GM23338 (cell line): ENCODE measurements around the gene EYA2. TPM values are rescaled to one million over a fixed set of nuclear protein-coding genes. Genes with fewer than 3 reads are reported as not detected.

Source experiments
- ATAC-seq: fragments of 200-7000 bp; cut with Tn5 transposase; 3 replicates; pipeline ENCODE4 v1.9.1; 2020
- DNase-seq: peaks from one replicate; pipeline ENCODE4 v3.0.0-alpha.2; 2015; ENCODE audit warnings: low spot score
- H2AFZ ChIP-seq: fragments of 200-600 bp; sonication (generic); 2 replicates; pipeline ENCODE4 v1.8.0; 2016; ENCODE audit warnings: antibody characterized with exemption, mild to moderate bottlenecking, moderate library complexity
- H3F3A ChIP-seq: fragments of 200-600 bp; sonication (generic); replicated peaks from 2 replicates; pipeline ENCODE4 v1.8.0; 2017; ENCODE audit warnings: antibody characterized with exemption, mixed run types, low read depth
- H3K27ac ChIP-seq: fragments of 200-600 bp; sonication (generic); 2 replicates; pipeline ENCODE4 v1.6.1; 2016; ENCODE audit warnings: low read depth
- H3K27me3 ChIP-seq: fragments of 200-600 bp; sonication (generic); 2 replicates; pipeline ENCODE4 v1.8.0; 2016; ENCODE audit warnings: mild to moderate bottlenecking, mixed run types, moderate library complexity; ENCODE audit not compliant: insufficient read depth
- H3K36me3 ChIP-seq: fragments of 200-600 bp; sonication (generic); 2 replicates; pipeline ENCODE4 v1.8.0; 2016; ENCODE audit warnings: mild to moderate bottlenecking; ENCODE audit not compliant: insufficient read depth
- H3K4me1 ChIP-seq: fragments of 200-600 bp; sonication (generic); 2 replicates; pipeline ENCODE4 v1.8.0; 2016; ENCODE audit warnings: mild to moderate bottlenecking, moderate library complexity; ENCODE audit not compliant: insufficient read depth
- H3K4me2 ChIP-seq: fragments of 200-600 bp; sonication (generic); 2 replicates; pipeline ENCODE4 v1.7.1; 2017; ENCODE audit warnings: mixed run types
- H3K4me3 ChIP-seq: fragments of 200-600 bp; sonication (generic); 2 replicates; pipeline ENCODE4 v1.6.1; 2016; ENCODE audit warnings: mixed run types
- H3K79me2 ChIP-seq: fragments of 200-600 bp; sonication (generic); replicated peaks from 2 replicates; pipeline ENCODE4 v1.8.0; 2017; ENCODE audit warnings: mild to moderate bottlenecking; ENCODE audit not compliant: insufficient read depth
- H3K9me2 ChIP-seq: fragments of 200-600 bp; sonication (generic); 2 replicates; pipeline ENCODE4 v1.8.0; 2017; ENCODE audit not compliant: insufficient read depth
- H4K20me1 ChIP-seq: fragments of 200-600 bp; sonication (generic); replicated peaks from 2 replicates; pipeline ENCODE4 v1.8.0; 2017; ENCODE audit warnings: mild to moderate bottlenecking; ENCODE audit not compliant: insufficient read depth
- H3K27ac Mint-ChIP-seq: 2 replicates; pipeline ENCODE4 v1.8.0; 2020; ENCODE audit warnings: inconsistent platforms, mild to moderate bottlenecking, moderate library complexity, mixed read lengths
- H3K27me3 Mint-ChIP-seq: 3 replicates; pipeline ENCODE4 v1.8.0; 2022; ENCODE audit warnings: low read depth, mild to moderate bottlenecking, moderate library complexity, mixed read lengths, inconsistent platforms; ENCODE audit not compliant: insufficient read depth, poor library complexity
- H3K36me3 Mint-ChIP-seq: 3 replicates; pipeline ENCODE4 v1.8.0; 2021; ENCODE audit warnings: low read depth, mild to moderate bottlenecking, inconsistent platforms, moderate library complexity, mixed read lengths
- H3K4me1 Mint-ChIP-seq: 3 replicates; pipeline ENCODE4 v1.8.0; 2020; ENCODE audit warnings: mild to moderate bottlenecking, inconsistent platforms, mixed read lengths
- H3K4me3 Mint-ChIP-seq: 3 replicates; pipeline ENCODE4 v1.8.0; 2021; ENCODE audit warnings: moderate library complexity, mild to moderate bottlenecking, inconsistent platforms, mixed read lengths
- H3K9me3 Mint-ChIP-seq: 3 replicates; pipeline ENCODE4 v1.8.0; 2020; ENCODE audit warnings: moderate library complexity, mild to moderate bottlenecking, inconsistent platforms, mixed read lengths
- CREB1 ChIP-seq: fragments of 250-450 bp; sonication (Bioruptor Pico); IDR thresholded peaks from 2 replicates; pipeline ENCODE4 v1.5.0; 2020; ENCODE audit warnings: low read depth, mild to moderate bottlenecking, moderate library complexity
- CTCF ChIP-seq, 2 experiments: fragments of 200-600 bp in 1 of 2; sonication (generic) in 1 of 2; conservative IDR thresholded peaks; 2 replicates each; pipeline versions ENCODE4 v1.5.1 to v1.6.1; 2016 to 2017; ENCODE audit warnings: antibody characterized with exemption in 2 of 2, low read depth in 2 of 2, mild to moderate bottlenecking in 2 of 2, moderate library complexity in 1 of 2
- ETS1 ChIP-seq: IDR thresholded peaks from 2 replicates; pipeline ENCODE4 v1.6.1; 2016; ENCODE audit warnings: antibody characterized with exemption
- EZH2 ChIP-seq: fragments of 200-600 bp; sonication (generic); IDR thresholded peaks from one replicate; pipeline ENCODE4 v1.8.0; 2017; ENCODE audit warnings: antibody characterized with exemption, mild to moderate bottlenecking, low read depth; ENCODE audit not compliant: unreplicated experiment
- EZH2phosphoT487 ChIP-seq: fragments of 200-600 bp; sonication (generic); IDR thresholded peaks from one replicate; pipeline ENCODE4 v1.8.1; 2018; ENCODE audit warnings: antibody characterized with exemption; ENCODE audit not compliant: unreplicated experiment
- JUNB ChIP-seq: IDR thresholded peaks from one replicate; pipeline ENCODE4 v1.6.1; 2016; ENCODE audit warnings: antibody characterized with exemption; ENCODE audit not compliant: unreplicated experiment
- NANOG ChIP-seq: IDR thresholded peaks from 2 replicates; pipeline ENCODE4 v1.6.1; 2016; ENCODE audit warnings: antibody characterized with exemption, borderline replicate concordance
- POLR2AphosphoS5 ChIP-seq: IDR thresholded peaks from 2 replicates; pipeline ENCODE4 v1.6.1; 2016; ENCODE audit warnings: antibody characterized with exemption, low read depth
- REST ChIP-seq: IDR thresholded peaks from one replicate; pipeline ENCODE4 v1.6.1; 2018; ENCODE audit warnings: antibody characterized with exemption; ENCODE audit not compliant: unreplicated experiment
- STAT1 ChIP-seq: IDR thresholded peaks from one replicate; pipeline ENCODE4 v1.6.1; 2016; ENCODE audit warnings: antibody characterized with exemption; ENCODE audit not compliant: unreplicated experiment
- ZNF114 ChIP-seq: fragments of 250-450 bp; sonication (Bioruptor Pico); IDR thresholded peaks from 2 replicates; pipeline ENCODE4 v1.5.0; 2020; ENCODE audit warnings: mild to moderate bottlenecking, moderate library complexity
- ZNF331 ChIP-seq: fragments of 250-450 bp; sonication (Bioruptor Pico); IDR thresholded peaks from 2 replicates; pipeline ENCODE4 v1.5.0; 2020; ENCODE audit warnings: low read depth, mild to moderate bottlenecking, moderate library complexity
- ZNF462 ChIP-seq: fragments of 250-450 bp; sonication (Bioruptor Pico); IDR thresholded peaks from 2 replicates; pipeline ENCODE4 v1.5.0; 2020; ENCODE audit warnings: mild to moderate bottlenecking, moderate library complexity
- polyA plus RNA-seq: library from polyadenylated mRNA; unstranded; fragments of >200 nt; fragmentation: Nextera tagmentation; extraction: Ambion mirVana; gene quantifications from 2 replicates; pipeline ENCODE4 v1.2.1, GENCODE V29; 2016
- total RNA-seq: library from RNA; depleted of rRNA; stranded (reverse); fragments of >200 nt; shearing (Covaris generic); gene quantifications from 2 replicates; pipeline ENCODE4 v1.2.3, GENCODE V29; 2014

The EYA2 gene
- total and polyA plus RNA-seq, 2 experiments from 2014 or later = 0.50 to 0.56 TPM

- H3K36me3 Mint-ChIP-seq = no peaks in the 10 kb centered on the region; the same call in 2 of the 3 replicates
- H3K4me3 Mint-ChIP-seq = no peak overlapping the region
- H3K36me3 ChIP-seq = no peaks in the 10 kb centered on the region
- H3K4me2 ChIP-seq = no peak overlapping the region
- H3K9me2 ChIP-seq = no peaks in the 10 kb centered on the region
- H3K27ac Mint-ChIP-seq = peak overlapping the region; percentile 86; the same call in 1 of the 2 replicates
- H3K27ac ChIP-seq = no peak overlapping the region
- H3K9me3 Mint-ChIP-seq = peaks cover 3% of the 10 kb centered on the region; the same call in 1 of the 3 replicates
- peaks cover 4% of the 10 kb centered on the region for H3K27me3 Mint-ChIP-seq
- no peak overlapping the region for H2AFZ ChIP-seq
- TF ChIP-seq CTCF (conservative IDR thresholded peaks at IDR 0.05; ENCODE audit: low read depth in 2 of 2) (no peak), ZNF331 (no peak), ETS1 (no peak), STAT1 (no peak), CREB1 (CRISPR knock-in tag) (no peak), EZH2phosphoT487 (no peak), EZH2 (no peak), REST (no peak), POLR2AphosphoS5 (no peak), ZNF462 (CRISPR knock-in tag) (no peak), NANOG (no peak), JUNB (no peak), ZNF114 (CRISPR knock-in tag) (no peak)
- no peaks in the 10 kb centered on the region for H3K79me2 ChIP-seq
- DNase-seq (peak; percentile 71), ATAC-seq (peak; percentile 80)
- H4K20me1 ChIP-seq = no peaks in the 10 kb centered on the region
- H3K4me1 ChIP-seq = peaks cover 9% of the 10 kb centered on the region
- peaks cover 22% of the 10 kb centered on the region for H3K4me1 Mint-ChIP-seq
- no peaks in the 10 kb centered on the region for H3K27me3 ChIP-seq
- H3F3A ChIP-seq = no peaks in the 10 kb centered on the region
- no peak overlapping the region for H3K4me3 ChIP-seq
Observed at GRCh38 chr20:46998477-46999240, 104.0 kb downstream of the EYA2 start.
